ENCODE results near the gene TMEM86A.

The TMEM86A gene

GRCh38 chr11:18700375-18700774 lies 1.8 kb downstream of the TMEM86A start:
- DNase-seq (ENCODE audit: low spot score), result no peak

GRCh38 chr11:18700872-18701271 lies 2.3 kb downstream of the TMEM86A start:
- no peak for DNase-seq (ENCODE audit: low spot score)

- no peak for DNase-seq (ENCODE audit: low spot score)
These were observed 3.1 kb downstream of the TMEM86A start for GRCh38 chr11:18701614-18702216.

- no peak for DNase-seq (ENCODE audit: low spot score)
These were observed 4.6 kb downstream of the TMEM86A start for GRCh38 chr11:18703001-18703763.

- DNase-seq (ENCODE audit: low spot score), result no peak
These were observed 5.6 kb downstream of the TMEM86A start for GRCh38 chr11:18704045-18704645.

GRCh38 chr11:18704698-18705097 lies 6.1 kb downstream of the TMEM86A start:
- no peak for DNase-seq (ENCODE audit: low spot score)

GRCh38 chr11:18705651-18706281 lies 7.2 kb downstream of the TMEM86A start:
- DNase-seq (ENCODE audit: low spot score), result no peak

- no peak for DNase-seq (ENCODE audit: low spot score)
These were observed 8.0 kb downstream of the TMEM86A start for GRCh38 chr11:18706330-18707243.

- DNase-seq (ENCODE audit: low spot score), result no peak
These were observed 9.3 kb downstream of the TMEM86A start for GRCh38 chr11:18707811-18708340.

GRCh38 chr11:18709414-18709813 lies 10.8 kb downstream of the TMEM86A start:
- DNase-seq (ENCODE audit: low spot score), result no peak

GRCh38 chr11:18710545-18710944 lies 12.0 kb downstream of the TMEM86A start:
- no peak for DNase-seq (ENCODE audit: low spot score)

GRCh38 chr11:18713646-18714442 lies 15.3 kb downstream of the TMEM86A start:
- DNase-seq (ENCODE audit: low spot score), result no peak

GRCh38 chr11:18714443-18714780 lies 15.8 kb downstream of the TMEM86A start:
- no peak for DNase-seq (ENCODE audit: low spot score)

- DNase-seq (ENCODE audit: low spot score), result no peak
These were observed 16.9 kb downstream of the TMEM86A start for GRCh38 chr11:18715476-18715875.

GRCh38 chr11:18720091-18720807 lies 21.7 kb downstream of the TMEM86A start:
- no peak for DNase-seq (ENCODE audit: low spot score)

GRCh38 chr11:18720808-18721560 lies 22.4 kb downstream of the TMEM86A start:
- peak; percentile 67 for DNase-seq (ENCODE audit: low spot score)

GRCh38 chr11:18721561-18722292 lies 23.1 kb downstream of the TMEM86A start:
- DNase-seq (ENCODE audit: low spot score), result peak; percentile 67

GRCh38 chr11:18722293-18722637 lies 23.7 kb downstream of the TMEM86A start:
- DNase-seq (ENCODE audit: low spot score), result no peak

GRCh38 chr11:18723991-18724390 lies 25.4 kb downstream of the TMEM86A start:
- DNase-seq (ENCODE audit: low spot score), result no peak
